ENCODE measurements around the gene NOC4L. TPM values are rescaled to one million over a fixed set of nuclear protein-coding genes. Genes with fewer than 3 reads are reported as not detected.

Gene NOC4L
- total and polyA plus RNA-seq, 2 of the 4 experiments (the other 2 are of a cell fraction), result 5.2 to 13.4 TPM

GRCh38 chr12:132181570-132182200 is 37.4 kb downstream of the NOC4L start:
- CTCF ChIA-PET, result no interaction called here
- H3K4ac ChIP-seq (ENCODE audit: low read depth, low read length), result no peak overlapping the region
- no peak overlapping the region for H3K4me3 ChIP-seq (ENCODE audit: insufficient read depth, low read depth, low read length)
- dilution Hi-C loops (cut with HindIII; ENCODE audit: low sequenced_read_pairs, unreplicated experiment) (no loop called here), in situ Hi-C loops (cut with MboI; ENCODE audit: low sequenced_read_pairs) (no loop called here), intact Hi-C loops (cut with micrococcal nuclease) (no loop called here)
- H3K9me3 ChIP-seq (ENCODE audit: control insufficient read depth, insufficient read depth, low read length), result no peaks in the 10 kb centered on the region; the same call in 1 of the 2 replicates
- H4K20me1 ChIP-seq (ENCODE audit: insufficient read depth, low read length), result no peaks in the 10 kb centered on the region; the same call in 1 of the 2 replicates
- H3K27ac ChIP-seq (ENCODE audit: insufficient read depth, low read length), result no peak overlapping the region
- no peaks in the 10 kb centered on the region for H3K9me1 ChIP-seq (ENCODE audit: insufficient read depth, low read length)
- no peak overlapping the region for H2BK5ac ChIP-seq (ENCODE audit: low read depth, low read length, poor library complexity, severe bottlenecking)
- POLR2A ChIA-PET (ENCODE audit: unreplicated experiment), result no interaction called here
- 60% methylated on average over 1 of the region's 33 CpGs; no CpG with 5 or more reads in 1 of the 2 experiments for WGBS, 2 experiments (ENCODE audit: extremely low coverage in 2 of 2, insufficient read length in 1 of 2)
- no peaks in the 10 kb centered on the region for H3K4me1 ChIP-seq (ENCODE audit: control insufficient read depth, insufficient read depth, low read length)
- no peak overlapping the region for H2BK120ac ChIP-seq (ENCODE audit: low read depth, low read length)
- H4K91ac ChIP-seq (ENCODE audit: insufficient read depth, low read depth, low read length), result no peak overlapping the region
- H4K8ac ChIP-seq (ENCODE audit: low read depth in 2 of 2, low read length in 2 of 2), result no peak overlapping the region
- H2BK20ac ChIP-seq (ENCODE audit: low read depth, low read length), result no peak overlapping the region
- H3K9ac ChIP-seq (ENCODE audit: low read depth, low read length), result no peak overlapping the region
- H2AK9ac ChIP-seq (replicated peaks; ENCODE audit: low read depth, low read length, poor library complexity), result no peak overlapping the region
- H2AFZ ChIP-seq (replicated peaks; ENCODE audit: low read length, poor library complexity), result no peak overlapping the region
- no peak overlapping the region for H3K14ac ChIP-seq (replicated peaks; ENCODE audit: low read depth, low read length)
- H3K23ac ChIP-seq (ENCODE audit: low read depth, low read length), result no peak overlapping the region
- no peak overlapping the region for H4K5ac ChIP-seq (ENCODE audit: low read depth, low read length)
- H3K79me1 ChIP-seq (ENCODE audit: low read depth in 1 of 2, low read length in 2 of 2), result no peaks in the 10 kb centered on the region
- H3K56ac ChIP-seq (ENCODE audit: extremely low read depth, insufficient read depth, low read length), result no peak overlapping the region
- no peak overlapping the region for H2AK5ac ChIP-seq (ENCODE audit: low read depth, low read length)
- peaks cover 48% of the 10 kb centered on the region for H3K27me3 ChIP-seq (ENCODE audit: control insufficient read depth, insufficient read depth, low read length)
- H3K4me2 ChIP-seq (ENCODE audit: low read depth, low read length), result no peak overlapping the region
- H2BK15ac ChIP-seq (ENCODE audit: low read depth, low read length), result no peak overlapping the region
- ATAC-seq (ENCODE audit: low read depth) (no peak), DNase-seq (no peak)
- TF ChIP-seq NFE2L2 (IDR thresholded peaks at IDR 0.05; ENCODE audit: low read depth, low read length), result no peak
- TF ChIP-seq MAZ (IDR thresholded peaks at IDR 0.05; ENCODE audit: borderline replicate concordance, low read depth, low read length), result no peak
- H3K18ac ChIP-seq (ENCODE audit: low read depth, low read length), result no peak overlapping the region
- H3K36me3 ChIP-seq (ENCODE audit: control insufficient read depth, insufficient read depth, low read length), result no peaks in the 10 kb centered on the region
- BruUV-seq (replicated peaks), result no TSS peak
